Stomach smooth muscle (tissue), 2 donors: ENCODE measurements around the gene CELF2.

Experiments
- H3K27ac ChIP-seq: one replicate; pipeline ENCODE4 v1.7.0; 2013; ENCODE audit warnings: mild to moderate bottlenecking, low read length, inconsistent platforms
- H3K27me3 ChIP-seq, 2 donors: one replicate each; pipeline ENCODE4 v1.7.0; 2013; ENCODE audit warnings: low read length in 2 of 2; ENCODE audit not compliant: insufficient read depth in 2 of 2, control insufficient read depth in 1 of 2
- H3K36me3 ChIP-seq, 2 donors: one replicate each; pipeline ENCODE4 v1.7.0; 2013; ENCODE audit warnings: low read length in 2 of 2; ENCODE audit not compliant: control insufficient read depth in 2 of 2, insufficient read depth in 2 of 2
- H3K4me1 ChIP-seq: one replicate; pipeline ENCODE4 v1.7.0; 2013; ENCODE audit warnings: low read length; ENCODE audit not compliant: control insufficient read depth, insufficient read depth
- H3K4me3 ChIP-seq, 2 donors: one replicate each; pipeline ENCODE4 v1.7.0; 2013; ENCODE audit warnings: low read length in 2 of 2
- H3K9ac ChIP-seq, 2 donors: one replicate each; pipeline ENCODE4 v1.7.0; 2013; ENCODE audit warnings: low read length in 2 of 2, mild to moderate bottlenecking in 1 of 2
- H3K9me3 ChIP-seq, 2 donors: one replicate each; pipeline ENCODE4 v1.7.0; 2013; ENCODE audit warnings: low read length in 2 of 2; ENCODE audit not compliant: control insufficient read depth in 2 of 2
- donor health status: healthy.
- donor health status: Pancreatic carcinoma.

Gene CELF2

DNA sequence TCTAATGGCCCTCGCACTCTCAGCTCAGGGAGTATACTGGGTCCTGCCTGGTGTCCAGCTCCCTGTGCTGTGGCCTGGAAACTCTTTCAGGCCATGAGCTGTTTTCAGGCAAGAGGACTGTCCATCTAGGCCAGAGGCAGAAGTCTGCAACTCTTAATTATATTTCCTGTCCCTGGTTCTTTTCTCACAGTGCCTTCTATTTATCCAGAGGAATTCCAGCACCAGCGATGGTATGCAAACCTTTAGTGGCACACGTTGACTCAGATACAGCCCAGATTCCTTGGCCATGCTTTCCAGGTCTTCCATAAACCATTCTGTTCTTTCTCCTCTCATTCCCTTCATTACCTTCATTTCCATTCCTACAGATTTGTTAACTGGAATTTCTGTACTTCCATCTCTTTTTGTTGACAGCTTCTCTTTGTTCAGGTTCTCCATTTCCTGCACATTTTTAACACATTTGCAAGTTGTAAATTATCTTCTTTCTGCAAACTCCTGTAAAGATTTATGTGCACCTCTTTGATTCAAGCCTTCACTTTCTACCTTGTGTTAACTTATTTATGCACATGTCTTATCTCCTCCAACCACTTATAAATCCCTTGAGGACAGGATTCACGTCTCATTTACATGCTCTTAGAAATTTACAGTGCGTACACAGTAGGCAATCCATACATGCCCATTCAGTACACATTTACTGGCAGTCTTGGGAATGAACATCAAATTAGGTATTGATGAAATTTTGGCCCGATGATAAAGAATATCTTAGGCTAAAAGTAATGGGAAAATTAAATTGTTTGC lies 172.1 kb downstream of the CELF2 start:
- Histone ChIP-seq H3K4me3 (no peak overlapping the region), H3K36me3 (no peaks in the 10 kb centered on the region), H3K9me3 (peaks cover 0 to 5% of the 10 kb centered on the region in 2 donors), H3K27me3 (no peaks in the 10 kb centered on the region), H3K4me1 (peaks cover 29% of the 10 kb centered on the region), H3K27ac (no peak overlapping the region), H3K9ac (no peak overlapping the region)

DNA sequence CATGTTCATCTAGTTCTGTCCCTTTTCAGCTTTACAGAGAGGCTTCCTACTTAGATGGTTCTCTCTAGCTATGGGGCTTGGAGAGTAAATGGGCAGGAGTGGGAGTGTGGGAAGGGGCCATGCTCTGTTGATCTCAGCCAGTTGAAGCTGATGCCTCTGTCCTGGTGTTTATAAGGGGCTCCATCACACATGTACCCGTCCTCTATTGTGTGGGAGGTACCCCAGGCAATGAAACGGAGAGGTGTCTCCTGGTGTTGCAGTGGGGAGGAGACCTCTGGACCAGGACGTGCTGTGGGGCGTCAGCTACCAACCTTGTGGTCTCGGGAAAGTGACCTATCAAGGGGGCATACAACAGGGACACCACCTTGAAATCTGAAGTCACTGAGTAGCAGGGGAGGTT lies 173.5 kb downstream of the CELF2 start:
- Histone ChIP-seq H3K4me1 (peaks cover 31% of the 10 kb centered on the region), H3K27me3 (no peaks in the 10 kb centered on the region), H3K9ac (no peak overlapping the region), H3K4me3 (no peak overlapping the region), H3K36me3 (peaks cover 0 to 4% of the 10 kb centered on the region in 2 donors), H3K27ac (peak overlapping the region; percentile 8), H3K9me3 (no peaks in the 10 kb centered on the region)

DNA sequence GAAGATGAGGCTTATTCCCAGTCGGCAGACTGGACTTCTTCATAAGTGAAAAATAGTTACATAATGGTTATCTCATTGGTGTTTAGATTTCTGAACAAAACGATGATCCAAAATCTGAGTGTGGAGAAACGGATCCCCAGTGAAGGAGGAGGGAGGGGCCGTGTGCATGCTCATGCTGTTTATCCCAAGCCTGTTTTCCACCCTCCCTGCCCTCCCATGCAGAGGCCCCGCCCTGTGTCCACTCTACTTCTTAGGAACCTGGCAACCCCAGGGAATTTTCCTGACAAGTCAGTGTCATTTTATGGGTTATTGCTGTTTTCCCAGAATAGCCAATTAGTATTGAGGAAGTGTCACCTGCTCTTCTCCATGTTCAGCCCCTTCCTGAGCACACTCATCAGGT lies 174.0 kb downstream of the CELF2 start:
- no peaks in the 10 kb centered on the region for H3K9me3 ChIP-seq
- H3K36me3 ChIP-seq = peaks cover 0 to 4% of the 10 kb centered on the region in 2 donors
- H3K9ac ChIP-seq = no peak overlapping the region
- H3K4me1 ChIP-seq = peaks cover 32% of the 10 kb centered on the region
- no peaks in the 10 kb centered on the region for H3K27me3 ChIP-seq
- H3K4me3 ChIP-seq = no peak overlapping the region
- peak overlapping the region; percentile 53 for H3K27ac ChIP-seq

DNA sequence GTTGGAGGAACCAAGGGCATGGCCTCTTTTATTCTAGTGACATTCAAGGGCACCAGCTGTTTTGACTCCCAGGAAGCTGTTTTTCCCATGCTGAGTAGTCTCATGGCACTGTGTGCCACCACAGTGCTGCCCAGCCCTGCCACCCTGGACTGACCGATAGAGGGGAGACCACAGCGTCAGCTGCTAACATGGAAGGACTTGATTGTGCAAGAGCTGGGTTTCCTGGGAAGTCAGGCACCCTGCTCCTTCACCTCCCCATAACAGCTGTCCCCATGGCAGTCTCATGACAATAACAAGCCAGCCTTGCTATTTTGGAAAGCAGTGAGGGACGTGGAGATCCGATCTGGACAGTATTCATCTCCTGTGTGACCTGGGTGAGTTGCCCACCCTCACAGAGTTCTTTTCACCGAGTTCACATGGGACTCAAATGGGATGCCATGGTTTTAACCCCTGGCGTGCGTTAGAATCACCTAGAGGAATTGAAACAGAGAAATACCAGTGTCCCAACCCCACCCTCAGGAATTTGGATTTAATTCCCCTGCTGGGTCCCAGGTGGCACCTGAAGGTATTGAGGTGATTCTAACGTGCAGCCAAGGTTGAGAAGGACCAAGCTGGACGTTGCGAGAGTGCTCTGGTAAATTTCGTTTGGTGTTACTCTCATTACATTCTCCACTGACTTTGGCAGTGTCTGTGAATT lies 174.8 kb downstream of the CELF2 start:
- H3K9ac ChIP-seq = no peak overlapping the region
- H3K4me1 ChIP-seq = peaks cover 37% of the 10 kb centered on the region
- peak overlapping the region; percentile 53 for H3K27ac ChIP-seq
- peaks cover 0 to 4% of the 10 kb centered on the region in 2 donors for H3K36me3 ChIP-seq
- H3K27me3 ChIP-seq = no peaks in the 10 kb centered on the region
- H3K4me3 ChIP-seq = no peak overlapping the region
- no peaks in the 10 kb centered on the region for H3K9me3 ChIP-seq

DNA sequence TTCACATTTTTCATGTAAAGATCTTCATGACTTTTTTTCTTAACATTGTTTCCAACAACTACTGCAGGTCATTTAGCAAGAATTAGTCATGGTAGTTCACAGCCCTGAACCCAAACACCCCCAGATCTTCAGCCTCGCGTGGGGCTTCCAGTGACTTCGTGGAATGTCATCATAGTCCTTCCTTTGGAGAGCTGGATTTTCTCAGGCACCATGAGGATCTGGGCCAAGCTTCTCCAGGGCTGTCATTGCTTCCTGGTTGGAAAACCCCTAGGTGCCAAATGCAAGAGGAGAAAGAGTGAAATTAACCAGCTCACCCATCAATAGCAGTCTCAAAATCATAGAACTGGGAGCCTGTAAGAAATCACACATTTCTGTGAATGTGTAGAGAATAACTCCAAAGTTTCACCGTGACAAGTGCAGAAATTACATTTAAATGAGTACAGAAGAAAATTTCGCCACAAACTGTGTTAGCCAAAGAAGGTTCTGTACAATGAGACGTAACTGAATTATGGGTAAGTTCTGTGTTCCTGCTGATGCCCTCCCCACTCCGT lies 175.4 kb downstream of the CELF2 start:
- peak overlapping the region; percentile 53 for H3K27ac ChIP-seq
- no peaks in the 10 kb centered on the region for H3K27me3 ChIP-seq
- peaks cover 0 to 4% of the 10 kb centered on the region in 2 donors for H3K36me3 ChIP-seq
- no peak overlapping the region for H3K4me3 ChIP-seq
- H3K9ac ChIP-seq = no peak overlapping the region
- no peaks in the 10 kb centered on the region for H3K9me3 ChIP-seq
- H3K4me1 ChIP-seq = peaks cover 38% of the 10 kb centered on the region

DNA sequence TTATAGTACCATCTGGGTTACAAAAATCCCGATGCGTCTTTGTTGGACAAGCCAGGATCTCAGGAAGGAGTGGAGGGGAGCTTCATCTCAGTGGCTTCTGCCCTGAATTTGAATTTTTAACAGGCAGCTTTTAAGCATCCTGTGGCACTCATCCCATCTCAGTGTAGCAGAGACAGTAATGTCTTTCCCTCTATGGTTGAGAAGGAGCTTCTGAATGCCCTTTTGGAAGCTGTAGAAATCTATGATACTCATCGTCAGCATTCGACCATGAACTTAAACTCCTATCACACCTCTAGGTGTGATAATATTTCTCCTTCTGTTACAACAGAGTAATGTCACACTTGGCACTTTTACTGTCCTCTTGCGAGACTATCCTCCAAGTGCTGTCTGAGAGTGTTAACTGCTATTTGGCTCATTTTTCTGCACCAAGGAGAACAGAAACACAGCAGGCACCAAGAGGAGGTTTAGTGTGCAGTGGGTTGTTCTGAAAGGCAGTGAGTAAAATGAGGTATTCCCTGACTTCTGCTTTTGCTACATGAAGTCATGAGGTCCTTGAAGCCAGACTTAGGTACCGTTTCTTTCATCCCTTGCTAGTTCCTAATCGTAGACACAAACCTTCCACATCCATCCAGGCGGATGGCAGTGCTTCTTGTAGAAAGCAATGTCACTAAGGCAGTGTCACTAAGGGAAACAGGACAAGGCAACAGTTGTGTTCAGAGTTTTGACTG lies 177.4 kb downstream of the CELF2 start:
- no peak overlapping the region for H3K27ac ChIP-seq
- H3K36me3 ChIP-seq = peaks cover 0 to 4% of the 10 kb centered on the region in 2 donors
- H3K27me3 ChIP-seq = no peaks in the 10 kb centered on the region
- no peak overlapping the region for H3K9ac ChIP-seq
- H3K4me1 ChIP-seq = peaks cover 38% of the 10 kb centered on the region
- H3K4me3 ChIP-seq = no peak overlapping the region
- H3K9me3 ChIP-seq = no peaks in the 10 kb centered on the region

DNA sequence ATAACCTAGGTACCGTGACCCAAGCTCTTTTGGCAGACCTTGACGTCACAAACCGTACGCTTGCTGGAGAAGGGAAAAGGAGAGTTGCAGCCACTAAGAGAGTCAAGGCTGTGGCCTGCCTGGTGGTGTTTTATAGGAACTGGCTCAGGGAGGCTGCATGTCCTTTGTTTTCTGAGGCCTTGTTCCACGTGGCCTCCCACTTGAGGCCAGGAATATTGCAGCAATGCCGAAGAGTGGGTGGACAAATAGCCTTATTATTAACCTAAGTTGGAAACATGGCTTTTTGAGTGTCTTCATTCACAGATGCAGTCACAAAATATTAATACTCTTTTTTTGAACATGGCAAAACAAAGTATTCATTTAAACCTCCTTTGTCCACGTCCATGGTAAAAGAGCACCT lies 178.0 kb downstream of the CELF2 start:
- H3K27me3 ChIP-seq = no peaks in the 10 kb centered on the region
- H3K27ac ChIP-seq = no peak overlapping the region
- H3K4me1 ChIP-seq = peaks cover 36% of the 10 kb centered on the region
- H3K9me3 ChIP-seq = no peaks in the 10 kb centered on the region
- no peak overlapping the region for H3K4me3 ChIP-seq
- H3K36me3 ChIP-seq = peaks cover under 1 to 6% of the 10 kb centered on the region in 2 donors
- H3K9ac ChIP-seq = no peak overlapping the region

DNA sequence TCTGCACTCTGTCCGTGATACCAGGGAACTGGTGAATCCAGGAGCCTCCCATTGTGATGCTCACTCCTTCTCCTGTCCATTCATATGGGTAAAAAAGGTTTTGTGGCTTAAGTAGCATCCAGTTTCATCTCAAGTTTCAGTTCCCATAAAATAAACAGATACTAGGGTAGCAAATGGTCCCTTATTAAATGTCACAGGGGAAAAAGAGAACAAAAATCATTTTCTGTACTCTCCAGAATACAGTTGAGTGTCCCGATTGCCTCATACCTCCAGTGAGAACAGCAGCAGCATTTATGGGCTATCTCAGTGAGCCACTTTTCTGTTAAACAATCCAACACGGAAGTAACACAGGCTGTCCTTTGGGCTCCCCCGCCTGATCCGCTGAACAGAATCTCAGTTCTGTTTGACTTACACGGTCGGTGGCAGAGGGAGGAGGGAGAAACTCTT lies 179.6 kb downstream of the CELF2 start:
- H3K9me3 ChIP-seq = no peaks in the 10 kb centered on the region
- H3K4me1 ChIP-seq = peaks cover 19% of the 10 kb centered on the region
- H3K9ac ChIP-seq = no peak overlapping the region
- H3K36me3 ChIP-seq = peaks cover 2 to 9% of the 10 kb centered on the region in 2 donors
- H3K27me3 ChIP-seq = no peaks in the 10 kb centered on the region
- H3K4me3 ChIP-seq = no peak overlapping the region
- H3K27ac ChIP-seq = no peak overlapping the region

DNA sequence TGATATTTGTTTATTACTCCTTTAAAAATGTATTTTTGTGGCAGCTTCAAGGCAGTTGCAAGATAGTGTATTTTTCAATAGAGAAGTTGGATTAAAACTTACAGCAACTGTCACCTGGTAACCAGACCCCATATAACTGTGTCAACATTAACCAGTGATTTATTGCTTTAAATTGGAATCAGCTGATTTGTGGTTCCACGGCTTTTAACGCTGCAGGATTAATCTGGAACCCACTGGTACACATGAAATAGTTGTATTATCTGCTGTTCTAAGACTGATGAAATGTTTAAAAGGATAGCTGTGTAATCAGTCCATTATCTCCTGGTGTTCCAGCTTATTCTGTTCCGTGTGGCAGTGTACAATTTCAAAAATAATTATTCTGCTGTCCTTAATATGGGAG lies 180.2 kb downstream of the CELF2 start:
- Histone ChIP-seq H3K9ac (no peak overlapping the region), H3K27ac (no peak overlapping the region), H3K9me3 (no peaks in the 10 kb centered on the region), H3K4me1 (peaks cover 14% of the 10 kb centered on the region), H3K27me3 (no peaks in the 10 kb centered on the region), H3K4me3 (no peak overlapping the region), H3K36me3 (peaks cover 2 to 9% of the 10 kb centered on the region in 2 donors)

DNA sequence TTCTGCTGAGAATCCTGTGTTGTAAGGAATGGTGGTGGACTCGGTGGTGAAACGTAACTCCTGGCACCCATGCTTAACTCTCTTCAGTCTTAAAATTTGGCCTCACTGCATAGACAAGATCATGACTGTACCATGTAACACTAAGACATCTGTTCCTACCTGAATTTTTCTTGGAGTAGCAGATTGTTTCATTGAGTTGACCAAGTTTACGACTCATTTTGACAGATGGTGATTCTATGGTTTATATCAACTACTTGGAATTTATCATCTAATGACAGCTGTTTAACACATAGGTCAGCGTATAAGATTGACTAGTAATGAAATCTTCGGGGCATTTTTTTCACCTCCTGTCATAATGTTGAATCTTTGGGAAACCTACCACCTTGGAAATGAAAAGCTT lies 184.2 kb downstream of the CELF2 start:
- Histone ChIP-seq H3K36me3 (peaks cover 2 to 7% of the 10 kb centered on the region in 2 donors), H3K27me3 (no peaks in the 10 kb centered on the region), H3K4me3 (no peak overlapping the region), H3K9ac (no peak overlapping the region), H3K27ac (no peak overlapping the region), H3K4me1 (peaks cover 14% of the 10 kb centered on the region), H3K9me3 (no peaks in the 10 kb centered on the region)
